COR-L47 (cell line): ENCODE results near the gene VPS54.

Experiments
- DNase-seq: peaks from one replicate; lab custom pipeline; 2025; lab: John Stamatoyannopoulos, UW

VPS54 gene

DNA sequence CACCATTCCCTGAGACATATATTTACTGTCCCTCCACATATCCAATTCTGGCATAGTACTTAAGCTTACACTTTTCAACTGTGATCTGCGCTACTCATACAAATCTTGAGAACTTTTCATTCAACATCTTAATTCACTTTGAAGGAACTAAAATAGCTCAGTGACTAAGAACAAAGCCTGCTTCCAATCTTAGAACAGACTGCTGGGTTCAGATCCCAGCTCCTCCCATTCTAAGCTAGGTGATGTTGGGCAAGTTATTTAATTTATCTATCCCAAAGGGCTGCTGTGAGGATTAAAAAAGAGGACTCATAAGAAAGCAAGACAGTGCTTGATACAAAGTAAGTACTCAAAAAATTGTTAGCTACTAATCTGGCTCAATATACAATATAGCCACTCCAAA, 119.6 kb downstream of the VPS54 start:
- DNase-seq = no peak

DNA sequence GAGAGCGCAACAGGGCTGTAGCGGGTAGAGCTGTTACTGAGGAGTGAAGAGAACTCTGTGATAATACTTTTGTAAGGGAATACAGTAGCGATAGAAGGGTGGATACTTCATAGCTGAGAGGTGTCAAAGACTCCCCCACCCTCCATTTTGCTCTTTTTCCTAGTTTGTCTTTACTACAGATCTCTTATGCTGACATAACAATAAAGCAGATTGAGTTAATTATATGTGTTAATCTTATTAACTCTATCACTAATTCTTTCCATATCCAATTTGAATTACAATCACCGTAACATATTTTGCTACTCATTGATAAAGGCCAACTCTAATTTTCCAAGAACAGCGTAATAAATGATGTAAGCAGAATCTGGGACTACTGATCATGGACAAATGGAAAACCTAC, 120.4 kb downstream of the VPS54 start:
- no peak for DNase-seq

DNA sequence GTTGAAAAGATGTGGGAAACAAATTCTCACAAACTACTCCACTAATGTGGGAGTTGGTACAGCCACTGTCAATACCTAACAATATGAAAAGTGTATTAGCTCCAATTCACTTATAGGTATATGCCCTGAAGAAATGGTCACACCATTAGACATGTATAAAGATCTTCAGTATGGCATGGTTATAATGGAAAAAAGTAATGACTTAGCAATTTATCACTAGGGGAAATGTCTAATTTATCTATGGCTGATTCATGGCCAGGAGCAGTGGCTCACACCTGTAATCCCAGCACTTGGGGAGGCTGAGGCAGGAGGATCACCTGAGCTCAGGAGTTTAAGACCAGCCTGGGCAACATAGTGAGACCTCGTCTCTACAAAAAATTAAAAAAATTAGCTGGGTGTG, 125.1 kb downstream of the VPS54 start:
- no peak for DNase-seq

DNA sequence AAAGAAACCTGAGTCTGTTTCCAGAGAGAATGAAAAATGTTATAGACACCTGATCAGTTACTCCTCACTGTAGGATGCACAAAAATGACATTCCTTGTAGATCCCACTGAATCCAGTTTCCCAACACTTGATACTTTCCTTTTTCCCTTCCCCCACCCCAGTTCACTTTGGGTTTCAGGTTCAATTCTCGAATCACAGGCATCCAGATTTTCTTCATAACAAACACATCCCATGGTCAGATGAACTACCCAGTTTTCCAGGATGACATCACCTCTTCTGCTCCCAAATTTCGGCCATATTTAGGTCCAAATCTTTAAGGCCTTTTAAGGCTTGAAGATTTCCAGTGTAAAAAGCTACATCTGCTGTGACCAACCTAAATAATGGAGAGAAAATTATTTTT, 126.1 kb downstream of the VPS54 start:
- no peak for DNase-seq

DNA sequence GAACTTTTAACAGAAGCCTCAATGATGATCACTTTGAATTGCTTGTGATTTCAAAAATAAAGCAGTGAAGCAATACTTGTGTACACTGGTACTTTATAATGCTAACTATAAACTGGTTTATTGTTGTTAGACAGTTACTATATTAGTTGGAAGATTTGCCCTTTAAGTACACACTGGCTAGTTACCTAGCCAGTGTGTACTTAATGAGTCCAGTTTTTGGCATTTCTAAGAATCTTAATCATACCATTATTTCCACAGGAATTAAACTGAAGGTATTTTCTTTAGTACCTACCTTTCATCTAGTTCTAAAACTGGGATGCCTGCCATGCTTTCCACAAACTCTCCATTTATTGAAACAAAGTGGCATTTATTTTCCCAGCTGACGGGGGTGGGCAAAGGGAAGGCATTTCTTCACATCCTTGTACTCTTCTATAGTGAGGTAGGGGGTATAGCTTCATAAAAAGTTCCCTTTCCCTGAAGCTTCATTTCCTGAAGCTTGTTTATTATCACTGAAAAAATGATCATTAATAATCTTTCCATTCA, 127.7 kb downstream of the VPS54 start:
- DNase-seq = no peak

DNA sequence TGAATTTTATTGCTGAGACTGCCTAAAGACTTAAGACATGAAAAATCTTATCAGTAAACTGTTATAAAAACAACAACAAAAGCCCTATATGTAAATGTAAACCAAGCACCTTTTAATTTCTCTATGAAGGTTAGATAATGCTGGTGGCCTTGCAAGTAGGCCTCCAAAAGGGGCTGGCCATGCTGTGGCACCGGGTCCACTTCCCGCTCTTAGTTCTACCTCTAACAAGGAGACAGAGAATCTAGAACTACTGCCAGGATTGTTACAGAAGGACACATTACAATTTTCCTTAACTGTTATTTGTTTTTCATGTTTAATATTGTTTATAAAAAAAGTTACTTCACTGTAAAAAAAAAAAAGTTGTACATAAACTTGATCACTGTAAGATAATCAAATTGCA, 128.6 kb downstream of the VPS54 start:
- DNase-seq = no peak

DNA sequence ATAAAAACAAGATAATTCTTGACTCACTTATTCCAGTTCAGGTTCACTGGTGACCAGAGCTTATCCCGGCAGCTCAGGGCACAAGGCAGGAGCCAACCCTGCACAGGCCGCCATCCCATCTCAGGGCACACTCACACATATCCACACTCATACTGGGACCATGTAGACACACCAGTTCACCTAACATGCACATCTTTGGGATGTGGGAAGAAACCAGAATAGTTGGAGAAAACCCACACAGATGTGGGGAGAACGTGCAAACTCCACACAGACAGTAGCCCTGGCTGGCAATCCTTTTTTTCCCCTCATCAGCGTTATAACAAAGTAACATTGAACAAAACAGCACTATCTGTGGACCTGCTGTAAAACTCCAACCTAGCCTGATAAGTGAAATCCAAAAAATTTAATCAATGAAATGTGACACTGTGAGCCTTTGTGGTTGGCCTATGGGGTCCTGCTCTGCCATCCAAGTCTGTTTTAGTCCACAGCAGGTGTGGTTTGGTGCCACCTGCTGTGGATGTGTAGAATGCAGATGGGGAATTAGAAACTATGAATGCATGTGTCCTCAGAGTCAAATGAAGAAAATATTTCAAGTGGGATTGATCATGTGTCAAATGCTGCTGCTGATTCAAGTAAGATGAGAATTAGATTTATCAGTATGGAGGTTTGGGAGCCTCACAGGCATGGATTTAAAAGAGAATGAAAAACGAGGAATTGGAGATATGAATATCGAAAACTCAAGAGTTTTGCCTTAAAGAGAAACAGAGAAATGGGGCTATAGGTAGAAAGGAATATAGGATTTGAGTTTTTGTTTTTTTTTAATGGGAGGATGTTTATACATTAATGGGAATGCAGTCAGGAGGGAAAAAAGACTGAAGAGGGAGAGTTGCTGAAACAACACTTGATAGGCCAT, 130.5 kb downstream of the VPS54 start:
- peak; percentile 18 for DNase-seq

DNA sequence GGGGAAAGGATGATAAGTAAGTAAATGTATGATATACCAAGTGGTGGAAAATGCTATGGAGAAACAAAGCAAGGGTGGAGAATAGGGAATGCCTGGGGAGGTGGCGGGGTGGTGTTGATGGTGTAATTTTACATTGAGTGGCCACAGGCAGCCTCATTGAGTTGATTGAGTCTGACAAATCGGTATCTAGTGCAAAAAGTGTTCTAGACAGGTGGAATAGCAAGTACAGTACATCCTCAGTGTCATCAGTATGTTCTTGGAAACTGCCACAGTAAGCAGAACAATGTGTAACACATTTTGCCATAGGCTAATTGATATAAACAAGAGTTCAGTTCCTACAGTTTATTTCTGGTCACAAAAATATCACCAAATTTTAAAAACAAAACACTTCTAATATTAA, 131.2 kb downstream of the VPS54 start:
- DNase-seq = no peak

DNA sequence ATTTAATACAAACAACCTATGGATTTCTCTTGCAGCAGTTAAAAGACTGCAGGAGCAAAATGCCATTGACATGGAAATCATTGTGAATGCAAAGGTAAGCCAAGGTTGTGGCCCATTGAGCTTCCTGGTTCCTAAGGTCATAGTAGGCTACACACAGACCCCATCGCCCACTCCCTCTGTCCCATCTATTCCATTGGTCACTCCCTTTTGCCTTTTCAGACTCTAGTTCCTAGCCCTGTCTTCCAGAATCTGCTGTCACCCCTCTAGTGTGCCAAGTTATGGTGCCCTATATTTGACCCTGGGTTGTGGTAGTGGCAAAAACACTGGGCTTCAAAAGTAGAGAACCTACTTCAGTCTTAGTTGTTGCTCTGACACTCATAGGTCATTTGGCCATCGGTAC, 132.8 kb downstream of the VPS54 start:
- no peak for DNase-seq

DNA sequence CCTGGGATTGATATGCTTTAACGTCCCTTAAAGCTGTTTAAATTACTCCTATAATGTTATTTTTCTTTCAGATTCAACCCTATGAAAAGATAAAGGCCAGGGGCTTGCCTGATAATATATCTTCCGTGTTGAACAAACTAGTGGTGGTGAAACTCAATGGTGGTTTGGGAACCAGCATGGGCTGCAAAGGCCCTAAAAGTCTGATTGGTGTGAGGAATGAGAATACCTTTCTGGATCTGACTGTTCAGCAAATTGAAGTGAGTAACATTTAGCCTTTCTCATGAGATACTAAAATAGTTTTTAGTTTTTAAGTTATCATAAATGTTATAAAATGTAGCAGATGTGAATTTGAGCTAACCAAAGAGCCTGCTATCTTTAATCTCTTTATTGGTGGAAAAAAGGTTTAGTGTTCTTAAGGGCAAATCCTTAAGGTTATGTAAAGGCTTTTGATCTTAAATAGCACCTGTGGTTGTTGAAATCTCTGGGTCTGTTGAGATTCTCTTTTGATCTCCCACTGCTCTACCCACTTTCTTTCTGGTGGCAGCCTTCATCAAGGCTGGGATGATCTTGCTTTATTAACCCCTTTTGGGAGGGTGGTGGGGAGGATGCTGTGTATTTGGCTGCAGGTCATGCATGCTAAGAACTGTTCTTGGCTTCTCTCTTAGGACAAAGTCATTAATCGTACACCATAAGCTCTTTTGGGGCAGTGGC, 136.7 kb downstream of the VPS54 start:
- no peak for DNase-seq

DNA sequence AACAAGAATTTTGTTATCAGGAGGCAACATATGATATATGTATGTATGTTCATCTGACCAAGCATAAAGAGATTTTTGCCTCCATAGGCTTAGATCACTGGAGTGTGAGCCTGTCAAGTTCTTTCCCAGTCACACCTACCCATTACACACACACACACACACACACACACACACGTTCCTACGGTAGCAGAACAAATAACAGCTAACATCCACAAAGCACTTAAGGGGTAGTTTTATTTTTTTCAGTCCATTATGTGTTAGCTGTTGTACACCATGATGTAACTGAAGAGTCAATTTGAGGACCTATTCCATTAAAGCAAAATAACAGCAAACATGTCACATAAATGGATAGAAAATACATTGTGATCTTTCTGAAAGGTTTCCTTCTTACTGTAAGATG, 138.0 kb downstream of the VPS54 start:
- no peak for DNase-seq

DNA sequence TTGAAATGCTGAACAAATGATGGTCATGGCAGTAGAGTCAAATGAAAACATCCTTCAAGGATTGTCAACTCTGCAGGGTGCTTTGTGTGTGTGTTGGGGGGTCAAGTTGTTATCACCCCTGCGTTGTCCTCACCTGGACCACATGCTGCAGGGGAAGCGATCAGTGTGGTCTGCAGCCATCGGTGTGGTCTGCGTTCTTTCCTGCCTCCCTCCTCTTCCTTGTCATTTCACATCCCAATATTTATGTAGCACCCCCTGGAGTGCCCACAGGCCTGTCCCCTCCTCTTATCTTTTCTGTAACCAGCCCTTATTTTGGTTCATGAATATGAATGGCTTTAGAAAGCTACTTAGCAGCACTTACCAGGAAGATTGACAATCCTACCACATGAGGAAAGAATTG, 138.6 kb downstream of the VPS54 start:
- no peak for DNase-seq

DNA sequence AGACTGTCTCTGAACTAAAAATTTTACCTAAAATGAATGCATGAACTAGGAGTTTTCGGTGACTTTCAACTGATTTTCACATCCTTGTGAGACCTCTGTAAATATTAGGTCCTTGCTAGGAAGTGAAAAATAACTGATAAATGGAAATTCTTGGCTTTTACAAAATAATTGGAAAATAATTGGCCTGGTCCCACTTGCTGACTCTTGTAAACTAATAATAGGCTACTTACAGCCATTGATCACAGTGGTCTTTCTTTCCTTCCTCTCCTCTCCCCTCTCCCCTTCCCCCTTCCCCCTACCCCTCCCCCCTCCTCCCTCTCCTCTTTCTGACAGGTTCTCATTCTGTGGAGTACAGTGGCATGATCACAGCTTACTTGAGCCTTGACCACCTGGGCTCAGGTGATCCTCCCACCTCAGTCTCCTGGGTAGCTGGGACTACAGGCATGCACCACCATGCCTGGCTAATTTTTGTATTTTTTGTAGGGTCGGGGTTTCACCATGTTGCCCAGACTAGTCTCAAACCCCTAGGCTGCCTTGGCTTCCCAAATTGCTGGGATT, 139.3 kb downstream of the VPS54 start:
- DNase-seq = no peak

DNA sequence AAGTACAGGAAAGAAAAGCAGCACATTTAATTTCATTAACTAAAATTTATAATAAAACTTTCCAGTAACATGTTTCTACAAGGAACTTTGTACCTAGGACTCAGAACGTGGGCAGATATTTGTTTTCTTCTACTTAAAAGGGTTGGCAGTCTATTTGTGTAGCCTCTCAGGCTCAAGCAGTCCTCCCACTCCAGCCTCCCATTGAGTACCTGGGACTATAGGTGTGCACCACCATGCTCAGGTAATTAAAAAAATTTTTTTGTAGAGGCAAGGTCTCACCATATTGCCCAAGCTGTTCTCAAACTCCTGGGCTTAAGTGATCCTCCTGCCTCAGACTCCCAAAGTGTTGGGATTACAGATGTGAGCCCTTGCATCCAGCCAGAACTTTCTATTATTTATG, 140.7 kb downstream of the VPS54 start:
- DNase-seq = no peak

DNA sequence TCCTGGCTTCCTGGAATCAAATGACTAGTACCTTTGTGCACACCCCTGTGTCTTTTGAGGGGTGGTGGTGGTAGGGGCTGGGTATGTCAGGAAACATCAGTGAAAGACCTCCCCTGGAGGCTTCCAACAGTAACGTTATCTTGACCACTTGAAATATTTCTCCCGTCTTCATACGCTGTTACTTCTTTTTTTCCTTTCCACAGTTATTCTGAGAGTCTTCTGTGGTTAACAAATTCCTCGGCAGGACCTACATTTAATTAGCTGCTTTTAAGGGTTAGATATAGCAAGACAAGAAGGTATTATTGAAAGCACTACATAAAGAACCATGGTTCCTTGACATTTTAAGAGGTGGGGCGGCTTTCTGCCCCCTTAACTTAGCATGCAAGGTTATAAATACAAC, 142.9 kb downstream of the VPS54 start:
- DNase-seq = no peak

DNA sequence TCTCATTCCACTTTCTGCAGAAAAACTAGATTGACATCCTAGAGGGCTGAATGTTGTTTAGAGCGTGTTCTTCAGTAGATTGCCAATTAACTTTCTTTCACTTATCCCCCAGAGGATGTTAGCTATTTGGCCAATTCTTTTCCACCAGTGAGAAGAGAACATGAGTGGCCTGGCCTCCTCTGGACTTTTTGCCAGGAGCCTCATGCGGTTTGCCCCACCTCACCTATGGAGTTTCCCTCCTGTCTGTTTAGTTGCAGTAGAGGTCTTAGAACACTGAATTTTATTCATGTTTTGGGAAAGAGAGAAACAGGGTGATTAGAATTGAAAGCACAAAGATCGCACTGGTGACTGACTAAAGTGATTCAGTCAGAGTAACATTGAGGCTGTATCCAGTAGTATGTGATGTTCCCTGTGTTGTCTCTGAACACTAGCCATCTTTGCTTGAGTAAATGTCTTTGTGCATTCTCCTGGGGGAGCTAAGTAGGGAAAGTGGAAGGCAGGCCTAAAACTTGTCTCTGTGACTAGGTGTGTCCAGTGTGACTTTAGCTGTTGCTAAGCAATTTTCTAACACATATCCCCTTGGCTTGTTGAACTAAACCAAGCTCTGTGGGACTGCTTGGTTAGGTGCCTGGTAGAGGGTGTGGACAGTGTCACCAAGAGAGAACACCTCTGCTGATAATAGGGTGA, 143.5 kb downstream of the VPS54 start:
- DNase-seq = no peak

DNA sequence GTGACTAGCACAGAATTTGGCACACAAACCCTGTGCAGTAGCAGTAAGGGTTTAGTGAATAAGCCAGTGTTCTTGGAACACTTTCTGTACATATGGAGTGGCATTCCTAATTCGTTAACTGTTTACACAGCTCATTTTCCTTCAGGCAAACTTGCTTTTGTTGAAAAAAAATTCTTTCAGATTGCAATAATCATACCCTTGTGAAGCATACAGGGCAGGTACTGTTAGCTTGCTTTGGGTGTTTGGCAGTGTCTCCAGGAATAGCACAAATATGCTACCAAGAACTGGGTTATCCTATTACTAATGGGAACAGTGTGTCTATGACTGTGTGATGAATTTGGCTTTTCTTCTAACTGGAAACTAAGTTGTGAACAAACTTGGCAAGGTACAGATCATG, 144.1 kb downstream of the VPS54 start:
- DNase-seq = no peak

DNA sequence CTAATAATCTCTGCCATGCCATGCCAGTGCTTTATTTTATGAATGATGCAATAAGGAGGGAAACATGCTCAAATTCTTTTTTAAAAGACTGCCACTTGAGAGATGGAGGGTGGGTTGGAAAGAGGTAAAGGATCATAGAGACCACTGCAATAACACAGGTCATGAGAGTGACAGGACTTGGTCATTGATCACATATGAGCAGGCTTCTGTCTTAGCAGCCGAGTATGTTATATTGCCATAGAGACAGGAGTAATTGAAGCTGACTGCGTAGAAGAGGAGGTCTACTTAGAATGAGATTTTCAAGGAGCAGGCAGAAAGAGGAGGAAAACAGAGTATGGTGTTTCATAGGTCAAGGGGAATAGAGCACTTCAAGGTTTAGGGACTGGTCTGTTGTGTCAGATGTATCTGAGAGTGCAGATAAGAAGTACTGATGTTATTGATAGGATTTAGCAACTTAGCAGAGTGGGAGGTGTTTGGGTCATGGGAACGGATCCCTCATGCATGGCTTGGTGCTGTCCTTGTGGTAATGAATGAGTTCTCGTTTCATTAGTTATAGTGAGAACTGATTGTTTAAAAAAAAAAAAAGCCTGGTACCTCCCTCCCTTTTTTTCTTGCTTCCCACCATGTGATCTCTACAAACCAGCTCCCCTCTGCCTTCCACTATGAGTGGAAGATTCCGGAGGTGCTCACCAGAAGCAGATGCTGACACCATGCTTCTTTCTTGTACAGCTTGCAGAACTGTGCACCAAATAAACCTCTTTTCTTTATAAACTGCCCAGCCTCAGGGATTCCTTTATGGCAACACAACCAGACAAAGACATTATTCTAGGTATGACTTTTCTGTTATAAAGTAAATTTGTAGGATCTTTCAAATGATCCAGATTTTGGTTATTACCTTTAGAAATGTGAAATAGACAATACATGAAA, 144.8 kb downstream of the VPS54 start:
- no peak for DNase-seq

DNA sequence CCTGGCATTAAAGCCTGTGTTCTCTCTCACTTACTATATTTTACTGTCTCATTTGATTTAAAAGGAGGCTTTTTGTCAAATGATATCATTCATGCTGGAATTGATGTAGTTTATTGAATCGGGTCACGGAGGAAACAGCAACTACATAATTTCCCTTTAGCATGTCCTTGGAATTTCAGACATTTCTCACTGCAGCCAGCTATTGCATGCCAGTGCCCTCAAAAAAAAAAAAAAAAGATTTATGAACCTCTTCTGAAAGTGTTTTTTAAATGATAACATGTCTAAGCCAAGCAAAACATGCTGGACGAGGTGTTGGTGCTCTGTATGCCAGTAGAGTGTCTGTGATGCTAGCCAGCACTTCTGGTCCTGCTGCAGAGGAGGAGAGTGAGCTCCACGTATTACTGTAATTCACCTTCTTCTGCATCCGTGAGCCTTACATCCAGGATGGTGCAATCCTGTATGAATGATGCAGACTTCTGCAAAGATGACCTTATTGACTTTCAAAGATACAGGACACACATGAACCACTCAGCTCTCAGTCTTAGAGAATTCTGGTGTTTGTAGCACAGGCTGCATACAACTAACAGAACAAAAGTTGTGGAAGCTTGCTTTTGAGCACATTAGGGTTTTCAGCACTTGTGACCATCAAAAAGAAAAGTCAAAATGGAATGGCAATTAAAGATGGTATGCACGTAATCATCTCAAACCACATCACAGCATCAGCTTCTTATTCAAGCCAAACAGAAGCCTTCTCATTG, 146.5 kb downstream of the VPS54 start:
- DNase-seq = no peak

DNA sequence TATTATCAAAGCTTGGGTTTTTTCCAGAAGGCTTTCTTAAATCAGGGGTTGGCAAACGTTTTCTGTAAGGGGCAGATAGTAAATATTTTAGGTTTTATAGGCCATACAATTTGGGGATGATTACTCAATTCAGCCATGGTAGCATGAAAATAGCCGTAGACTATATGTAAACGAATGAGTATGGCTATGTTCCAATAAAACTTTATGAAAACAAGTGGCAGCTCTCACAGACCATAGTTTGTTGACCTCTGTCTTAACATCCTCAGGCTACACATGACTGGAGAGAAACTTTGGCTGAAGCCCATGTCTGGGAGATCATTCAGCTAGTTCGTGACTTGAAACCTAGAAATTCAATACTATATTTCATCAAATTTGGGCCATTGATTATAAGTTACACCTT, 147.4 kb downstream of the VPS54 start:
- DNase-seq = no peak

DNA sequence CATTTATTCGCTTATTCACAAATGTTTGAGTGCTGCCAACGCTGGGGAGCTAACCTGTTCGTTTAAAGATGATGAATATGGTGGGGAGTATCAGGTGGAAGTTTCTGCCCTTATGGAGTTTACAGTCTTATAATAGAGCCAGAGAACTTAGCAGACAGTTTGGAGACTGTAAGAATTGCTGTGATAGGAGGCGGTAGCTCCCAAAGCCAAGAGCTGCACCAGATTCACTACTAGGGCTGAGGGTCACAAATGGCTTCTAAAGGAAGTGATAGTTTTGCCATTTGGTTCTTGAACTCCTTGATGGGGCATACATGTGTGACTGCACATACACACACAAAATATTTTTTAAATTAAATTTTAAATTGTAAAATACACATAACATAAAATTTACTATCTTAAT, 148.5 kb downstream of the VPS54 start:
- no peak for DNase-seq
